HepG2 (cell line): ENCODE data around the gene SCN8A. TPM values are rescaled to one million over a fixed set of nuclear protein-coding genes. Genes with fewer than 3 reads are reported as not detected.

Source experiments
- ATAC-seq: fragments of 200-7000 bp; cut with Tn5 transposase; 3 replicates; pipeline ENCODE4 v1.9.1; 2020; ENCODE audit warnings: mild to moderate bottlenecking, moderate library complexity
- BruUV-seq: library from RNA; stranded (reverse); fragments of 400-500 nt; replicated peaks from 2 replicates; lab custom pipeline; 2021; lab: Mats Ljungman, UMichigan
- CTCF ChIA-PET: fragments of 300-600 bp; formaldehyde crosslinking; extraction: SDS; loops from one replicate; lab custom pipeline; 2021; ENCODE audit warnings: low total read pairs, inconsistent platforms, low intra/inter-chr PET ratio; lab: Yijun Ruan, JAX
- POLR2A ChIA-PET: fragments of 350-600 bp; sonication (Branson Sonifier 250); formaldehyde crosslinking; loops from one replicate; lab custom pipeline; 2020; ENCODE audit warnings: antibody characterized with exemption, inconsistent platforms; lab: Yijun Ruan, JAX
- DNase-seq: peaks from one replicate; pipeline ENCODE4 v3.0.0-alpha.2; 2015; ENCODE audit warnings: low spot score
- FAIRE-seq: peaks from 3 replicates; lab custom pipeline; 2011; peaks lifted over from hg19 to GRCh38; lab: Jason Lieb, UNC
- H2AFZ ChIP-seq: one replicate; pipeline ENCODE4 v1.6.1; 2011; ENCODE audit warnings: low read length, inconsistent platforms
- H3K27ac ChIP-seq: fragments of 300-600 bp; 3 replicates; pipeline ENCODE4 v1.8.0; 2011; ENCODE audit warnings: mixed run types, mild to moderate bottlenecking, mixed read lengths, low read length, inconsistent platforms; ENCODE audit not compliant: insufficient read depth; ENCODE audit errors: extremely low read length
- H3K27me3 ChIP-seq, 2 experiments: fragments of 200-600 bp in 1 of 2; 2 replicates in 1 of 2; 3 replicates in 1 of 2; pipeline versions ENCODE4 v1.6.0 to v1.8.0; 2011; ENCODE audit warnings: low read length in 2 of 2, mild to moderate bottlenecking in 2 of 2, moderate library complexity in 2 of 2, inconsistent platforms in 1 of 2; ENCODE audit not compliant: insufficient read depth in 2 of 2, control insufficient read depth in 1 of 2
- H3K36me3 ChIP-seq, 2 experiments: fragments of 200-600 bp in 1 of 2; replicated peaks in 1 of 2; 2 replicates in 1 of 2; 3 replicates in 1 of 2; pipeline versions ENCODE4 v1.5.1 to v1.8.0; 2011; ENCODE audit warnings: low read length in 2 of 2, inconsistent platforms in 1 of 2; ENCODE audit not compliant: insufficient read depth in 2 of 2, control insufficient read depth in 1 of 2
- H3K4me1 ChIP-seq: 2 replicates; pipeline ENCODE4 v1.5.1; 2012; ENCODE audit warnings: low read length, inconsistent platforms; ENCODE audit not compliant: insufficient read depth
- H3K4me2 ChIP-seq: 2 replicates; pipeline ENCODE4 v1.6.0; 2011; ENCODE audit warnings: low read depth, low read length, inconsistent platforms
- H3K4me3 ChIP-seq, 3 experiments: fragments of 200-600 bp in 1 of 3; sonication (generic), shearing (Covaris generic) in 1 of 3; replicated peaks in 1 of 3; 2 replicates each; pipeline ENCODE4 v1.5.1; 2011 to 2016; ENCODE audit warnings: low read length in 3 of 3, inconsistent platforms in 2 of 3, low read depth in 2 of 3, mild to moderate bottlenecking in 2 of 3, control low read depth in 1 of 3, mixed read lengths in 1 of 3; ENCODE audit not compliant: insufficient read depth in 1 of 3
- H3K79me2 ChIP-seq: one replicate; pipeline ENCODE4 v1.6.1; 2011; ENCODE audit warnings: low read length, inconsistent platforms; ENCODE audit not compliant: insufficient read depth
- H3K9ac ChIP-seq: 2 replicates; pipeline ENCODE4 v1.6.0; 2011; ENCODE audit warnings: mild to moderate bottlenecking, low read depth, low read length, inconsistent platforms; ENCODE audit not compliant: insufficient read depth
- H3K9me3 ChIP-seq: 2 replicates; pipeline ENCODE4 v1.5.1; 2012; ENCODE audit warnings: mild to moderate bottlenecking, low read length
- H4K20me1 ChIP-seq: 2 replicates; pipeline ENCODE4 v1.6.0; 2011; ENCODE audit warnings: inconsistent platforms, mild to moderate bottlenecking, low read length, moderate library complexity; ENCODE audit not compliant: insufficient read depth
- ELF1 ChIP-seq: sonication (generic); formaldehyde crosslinking; IDR thresholded peaks from 2 replicates; pipeline ENCODE4 v1.4.0; 2020; ENCODE audit warnings: missing genetic modification reagents
- ETV5 ChIP-seq: IDR thresholded peaks from 2 replicates; pipeline ENCODE4 v1.6.1; 2018; ENCODE audit warnings: missing biosample characterization, missing genetic modification reagents, inconsistent platforms, borderline replicate concordance
- GABPA ChIP-seq, 2 experiments: IDR thresholded peaks; 2 replicates each; pipeline ENCODE4 v1.6.1; 2011 to 2016; ENCODE audit warnings: low read depth in 2 of 2, low read length in 1 of 2, missing biosample characterization in 1 of 2, missing genetic modification characterization in 1 of 2
- HNF4A ChIP-seq: sonication (generic); formaldehyde crosslinking; IDR thresholded peaks from 2 replicates; pipeline ENCODE4 v1.4.0; 2020; ENCODE audit warnings: missing genetic modification reagents
- RORA ChIP-seq: sonication (generic); formaldehyde crosslinking; IDR thresholded peaks from 2 replicates; pipeline ENCODE4 v1.5.0; 2020; ENCODE audit warnings: mild to moderate bottlenecking, missing genetic modification reagents, moderate library complexity
- SAP130 ChIP-seq: IDR thresholded peaks from 2 replicates; pipeline ENCODE4 v1.6.1; 2016; ENCODE audit warnings: low read depth
- SNAPC5 ChIP-seq: sonication (generic); formaldehyde crosslinking; IDR thresholded peaks from 2 replicates; pipeline ENCODE4 v1.8.1; 2023; ENCODE audit warnings: mild to moderate bottlenecking, missing genetic modification reagents, borderline replicate concordance
- SRF ChIP-seq: IDR thresholded peaks from 2 replicates; pipeline ENCODE4 v1.6.1; 2011; ENCODE audit warnings: mild to moderate bottlenecking, low read depth, low read length, moderate library complexity
- YY1 ChIP-seq: IDR thresholded peaks from 2 replicates; pipeline ENCODE4 v1.6.1; 2011; ENCODE audit warnings: low read length, low read depth, moderate library complexity, mild to moderate bottlenecking; ENCODE audit not compliant: insufficient read depth, insufficient replicate concordance
- ZNF234 ChIP-seq: sonication (generic); formaldehyde crosslinking; conservative IDR thresholded peaks from 2 replicates; pipeline ENCODE4 v1.5.1; 2020; ENCODE audit warnings: mild to moderate bottlenecking, missing genetic modification reagents
- ZNF678 ChIP-seq: sonication (generic); formaldehyde crosslinking; IDR thresholded peaks from 2 replicates; pipeline ENCODE4 v1.4.0; 2020; ENCODE audit warnings: mild to moderate bottlenecking, missing genetic modification reagents
- WGBS: methylation state at CpG from one replicate; pipeline ENCODE4 v1.1.6; 2017; ENCODE audit warnings: low lambda C conversion rate; 5-methylcytosine and 5-hydroxymethylcytosine counted together
- in situ Hi-C: cut with HindIII; loops from 2 replicates; pipeline ENCODE4 v1.10.0; 2017; ENCODE audit warnings: low pct_unique_long_range_greater_than_20kb; ENCODE audit not compliant: extremely low pct_ligation_motif_present
- intact Hi-C: fragments of 100-400 bp; cut with micrococcal nuclease; formaldehyde crosslinking; loops from one replicate; pipeline ENCODE4 v1.10.0; 2022; ENCODE audit not compliant: unreplicated experiment
- polyA plus RNA-seq, 8 experiments: library from polyadenylated mRNA; depleted of rRNA in 3 of 8; stranded (reverse) in 7 of 8; unstranded in 1 of 8; fragments of >200 nt; fragmentation: Illumina TruSeq in 4 of 8; extraction: Trizol in 4 of 8; gene quantifications; 2 replicates each; pipeline versions ENCODE4 v1.2.1 to v1.2.3, GENCODE V29; 2011 to 2016; ENCODE audit warnings: low read depth in 4 of 8, missing spikeins in 1 of 8, mixed read lengths in 1 of 8; ENCODE audit not compliant: insufficient read depth in 1 of 8
- total RNA-seq, 5 experiments: library from RNA; depleted of rRNA; stranded (reverse); fragments of >200 nt; fragmentation: Illumina TruSeq; extraction: Trizol; gene quantifications; 2 replicates each; pipeline ENCODE4 v1.2.3, GENCODE V29; 2016; ENCODE audit warnings: low read depth in 1 of 5
- TF ChIP-seq, protein P1 (sequence below): IDR thresholded peaks from 2 replicates; pipeline ENCODE4 v1.6.1; 2016; ENCODE audit warnings: low read depth
- TF ChIP-seq, protein P2 (sequence below): sonication (generic); formaldehyde crosslinking; IDR thresholded peaks from 2 replicates; pipeline ENCODE4 v1.5.1; 2020; ENCODE audit warnings: missing genetic modification reagents, mild to moderate bottlenecking, borderline replicate concordance

SCN8A gene
- total and polyA plus RNA-seq, 2 of the 13 experiments (the other 11 are each of a cell fraction or from before 2014, with no cell fraction given), result 0.57 to 1.4 TPM

GRCh38 chr12:51777457-51777856 lies 186.4 kb downstream of the SCN8A start:
- in situ Hi-C loops, result no loop called here
- Histone ChIP-seq H3K9ac (no peak overlapping the region), H3K27me3 (no peaks in the 10 kb centered on the region), H3K27ac (no peak overlapping the region), H3K36me3 (no peaks in the 10 kb centered on the region), H3K4me3 (no peak overlapping the region), H3K9me3 (no peaks in the 10 kb centered on the region), H3K4me2 (no peak overlapping the region), H2AFZ (no peak overlapping the region), H4K20me1 (no peaks in the 10 kb centered on the region), H3K4me1 (peaks cover 16% of the 10 kb centered on the region), H3K79me2 (no peaks in the 10 kb centered on the region)
- peak; percentile 6 for DNase-seq
- intact Hi-C loops, result no loop called here
- TF ChIP-seq SRF (peak; percentile 64; the same call in 1 of the 2 replicates), YY1 (no peak), ZNF234 (CRISPR knock-in tag) (no peak)
- ATAC-seq, result peak; percentile 34; the same call in 1 of the 3 replicates
- no peak for FAIRE-seq
- WGBS, result 6% methylated on average over 2 of the region's 2 CpGs
- BruUV-seq, result no TSS peak
- POLR2A ChIA-PET, result no interaction called here
- CTCF ChIA-PET, result no interaction called here

DNA sequence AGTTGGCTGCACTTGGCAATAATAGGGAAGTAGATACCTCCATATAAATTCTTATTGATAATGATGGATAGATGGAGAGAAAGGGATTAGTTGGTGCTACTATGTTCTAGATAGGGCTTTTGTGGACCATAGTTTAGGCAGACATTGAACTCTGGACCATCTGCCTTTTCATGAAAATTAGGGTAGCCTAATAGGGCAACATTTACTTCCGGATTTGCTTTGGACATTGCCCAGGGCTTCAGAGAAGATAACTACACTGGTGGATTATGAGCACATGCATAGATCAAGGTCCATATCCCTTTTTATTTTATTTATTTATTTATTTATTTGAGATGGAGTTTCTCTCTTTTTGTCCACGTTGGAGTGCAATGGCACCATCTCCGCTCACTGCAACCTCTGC lies 186.9 kb downstream of the SCN8A start:
- no peak for FAIRE-seq
- BruUV-seq, result no TSS peak
- peak; percentile 44 for DNase-seq
- Histone ChIP-seq H3K4me1 (peaks cover 16% of the 10 kb centered on the region), H4K20me1 (no peaks in the 10 kb centered on the region), H3K9me3 (no peaks in the 10 kb centered on the region), H3K27me3 (no peaks in the 10 kb centered on the region), H3K27ac (no peak overlapping the region), H3K4me3 (no peak overlapping the region), H3K79me2 (no peaks in the 10 kb centered on the region), H3K4me2 (no peak overlapping the region), H3K9ac (no peak overlapping the region), H2AFZ (no peak overlapping the region), H3K36me3 (no peaks in the 10 kb centered on the region)
- ChIA-PET POLR2A (no interaction called here), CTCF (no interaction called here)
- 29% methylated on average over 3 of the region's 3 CpGs for WGBS
- in situ Hi-C loops, result no loop called here
- intact Hi-C loops, result no loop called here
- peak; percentile 67 for ATAC-seq
- TF ChIP-seq SAP130 (peak; percentile 17; the same call in 1 of the 2 replicates), GABPA (IDR thresholded peaks at IDR 0.05; ENCODE audit: low read depth, low read length) (no peak), GABPA (CRISPR knock-in tag; IDR thresholded peaks at IDR 0.05; ENCODE audit: low read depth) (peak; percentile 15; the same call in 1 of the 2 replicates), ETV5 (peak; percentile 50; the same call in 1 of the 2 replicates), RORA (CRISPR knock-in tag) (no peak), ZNF678 (CRISPR knock-in tag) (no peak), ELF1 (0 out of 2 replicates have a peak, but pooled peaks have one; percentile 20), SNAPC5 (no peak), HNF4A (peak; percentile 57; the same call in 1 of the 2 replicates)
- TF ChIP-seq, protein P1, sequence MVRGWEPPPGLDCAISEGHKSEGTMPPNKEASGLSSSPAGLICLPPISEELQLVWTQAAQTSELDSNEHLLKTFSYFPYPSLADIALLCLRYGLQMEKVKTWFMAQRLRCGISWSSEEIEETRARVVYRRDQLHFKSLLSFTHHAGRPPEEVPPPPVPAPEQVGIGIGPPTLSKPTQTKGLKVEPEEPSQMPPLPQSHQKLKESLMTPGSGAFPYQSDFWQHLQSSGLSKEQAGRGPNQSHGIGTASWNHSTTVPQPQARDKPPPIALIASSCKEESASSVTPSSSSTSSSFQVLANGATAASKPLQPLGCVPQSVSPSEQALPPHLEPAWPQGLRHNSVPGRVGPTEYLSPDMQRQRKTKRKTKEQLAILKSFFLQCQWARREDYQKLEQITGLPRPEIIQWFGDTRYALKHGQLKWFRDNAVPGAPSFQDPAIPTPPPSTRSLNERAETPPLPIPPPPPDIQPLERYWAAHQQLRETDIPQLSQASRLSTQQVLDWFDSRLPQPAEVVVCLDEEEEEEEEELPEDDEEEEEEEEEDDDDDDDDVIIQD (CRISPR knock-in tag), result peak; percentile 22; the same call in 1 of the 2 replicates
- TF ChIP-seq, protein P2, sequence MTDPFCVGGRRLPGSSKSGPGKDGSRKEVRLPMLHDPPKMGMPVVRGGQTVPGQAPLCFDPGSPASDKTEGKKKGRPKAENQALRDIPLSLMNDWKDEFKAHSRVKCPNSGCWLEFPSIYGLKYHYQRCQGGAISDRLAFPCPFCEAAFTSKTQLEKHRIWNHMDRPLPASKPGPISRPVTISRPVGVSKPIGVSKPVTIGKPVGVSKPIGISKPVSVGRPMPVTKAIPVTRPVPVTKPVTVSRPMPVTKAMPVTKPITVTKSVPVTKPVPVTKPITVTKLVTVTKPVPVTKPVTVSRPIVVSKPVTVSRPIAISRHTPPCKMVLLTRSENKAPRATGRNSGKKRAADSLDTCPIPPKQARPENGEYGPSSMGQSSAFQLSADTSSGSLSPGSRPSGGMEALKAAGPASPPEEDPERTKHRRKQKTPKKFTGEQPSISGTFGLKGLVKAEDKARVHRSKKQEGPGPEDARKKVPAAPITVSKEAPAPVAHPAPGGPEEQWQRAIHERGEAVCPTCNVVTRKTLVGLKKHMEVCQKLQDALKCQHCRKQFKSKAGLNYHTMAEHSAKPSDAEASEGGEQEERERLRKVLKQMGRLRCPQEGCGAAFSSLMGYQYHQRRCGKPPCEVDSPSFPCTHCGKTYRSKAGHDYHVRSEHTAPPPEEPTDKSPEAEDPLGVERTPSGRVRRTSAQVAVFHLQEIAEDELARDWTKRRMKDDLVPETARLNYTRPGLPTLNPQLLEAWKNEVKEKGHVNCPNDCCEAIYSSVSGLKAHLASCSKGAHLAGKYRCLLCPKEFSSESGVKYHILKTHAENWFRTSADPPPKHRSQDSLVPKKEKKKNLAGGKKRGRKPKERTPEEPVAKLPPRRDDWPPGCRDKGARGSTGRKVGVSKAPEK (CRISPR knock-in tag), result no peak
